ENCODE results near the gene IMMP2L.

DNA sequence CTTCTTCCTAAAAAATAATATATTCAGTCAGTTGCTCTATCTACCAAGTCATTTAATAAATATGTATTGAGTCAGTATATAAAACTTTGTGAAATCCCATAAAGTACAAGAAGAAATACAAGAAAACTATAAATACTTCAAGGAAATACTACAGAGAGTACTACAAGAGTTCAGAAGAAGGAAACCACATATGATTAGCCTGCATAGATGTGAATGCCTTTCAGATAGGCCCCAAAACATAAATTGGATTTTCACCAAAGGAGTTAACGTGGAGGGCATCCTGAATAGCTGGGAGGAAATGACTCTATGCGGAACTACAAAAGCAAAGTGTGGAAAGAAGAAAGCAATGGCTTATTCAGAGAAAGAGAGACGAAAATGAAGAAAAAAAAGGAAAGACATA, 351.3 kb downstream of the IMMP2L start:
- TF ChIP-seq, protein P1, sequence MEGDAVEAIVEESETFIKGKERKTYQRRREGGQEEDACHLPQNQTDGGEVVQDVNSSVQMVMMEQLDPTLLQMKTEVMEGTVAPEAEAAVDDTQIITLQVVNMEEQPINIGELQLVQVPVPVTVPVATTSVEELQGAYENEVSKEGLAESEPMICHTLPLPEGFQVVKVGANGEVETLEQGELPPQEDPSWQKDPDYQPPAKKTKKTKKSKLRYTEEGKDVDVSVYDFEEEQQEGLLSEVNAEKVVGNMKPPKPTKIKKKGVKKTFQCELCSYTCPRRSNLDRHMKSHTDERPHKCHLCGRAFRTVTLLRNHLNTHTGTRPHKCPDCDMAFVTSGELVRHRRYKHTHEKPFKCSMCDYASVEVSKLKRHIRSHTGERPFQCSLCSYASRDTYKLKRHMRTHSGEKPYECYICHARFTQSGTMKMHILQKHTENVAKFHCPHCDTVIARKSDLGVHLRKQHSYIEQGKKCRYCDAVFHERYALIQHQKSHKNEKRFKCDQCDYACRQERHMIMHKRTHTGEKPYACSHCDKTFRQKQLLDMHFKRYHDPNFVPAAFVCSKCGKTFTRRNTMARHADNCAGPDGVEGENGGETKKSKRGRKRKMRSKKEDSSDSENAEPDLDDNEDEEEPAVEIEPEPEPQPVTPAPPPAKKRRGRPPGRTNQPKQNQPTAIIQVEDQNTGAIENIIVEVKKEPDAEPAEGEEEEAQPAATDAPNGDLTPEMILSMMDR (optimal IDR thresholded peaks at IDR 0.05 in 1 of 3, IDR thresholded peaks at IDR 0.05 in 1 of 3, conservative IDR thresholded peaks at IDR 0.05 in 1 of 3; ENCODE audit: extremely low read depth in 1 of 3, insufficient read depth in 2 of 3, low read length in 3 of 3) = no peak
- TF ChIP-seq EZH2 (IDR thresholded peaks at IDR 0.05; ENCODE audit: low read length) = no peak

All from keratinocyte (primary cell).